ENCODE measurements around the gene GLI2.

The GLI2 gene

GRCh38 chr2:120712180-120712681 is 23.4 kb upstream of the GLI2 start:
- Histone ChIP-seq H3K9me3 (ENCODE audit: control insufficient read depth, low read depth, low read length) (no peaks in the 10 kb centered on the region), H3K36me3 (ENCODE audit: control insufficient read depth, low read depth, low read length) (no peaks in the 10 kb centered on the region), H3K27me3 (ENCODE audit: control insufficient read depth, insufficient read depth, low read length) (peaks cover 31% of the 10 kb centered on the region), H3K4me3 (ENCODE audit: low read length) (no peak overlapping the region), H3K27ac (ENCODE audit: low read length) (no peak overlapping the region), H3K4me1 (ENCODE audit: control insufficient read depth, low read depth, low read length) (peaks cover 15% of the 10 kb centered on the region), H3K9ac (ENCODE audit: low read length) (no peak overlapping the region)

DNA sequence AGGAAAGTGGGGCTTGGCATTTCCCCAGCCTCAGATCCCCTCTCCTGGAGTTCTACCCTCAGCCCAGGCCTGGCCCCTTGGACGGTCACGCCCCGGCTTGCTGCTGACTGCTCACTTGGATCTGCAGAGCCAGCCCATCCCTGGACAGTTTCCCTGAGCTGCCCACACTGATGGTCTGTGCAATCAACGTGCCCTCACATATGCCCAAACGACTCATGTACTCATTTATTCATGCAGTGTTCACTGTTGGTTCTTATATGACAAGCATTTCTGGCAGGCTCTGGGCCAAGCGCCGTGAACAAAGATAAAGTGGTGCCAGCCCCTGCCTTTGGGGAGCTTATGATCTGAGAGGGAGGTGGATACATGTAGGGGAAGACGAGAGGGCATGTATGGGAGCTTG is 20.3 kb upstream of the GLI2 start:
- no peak overlapping the region for H3K27ac ChIP-seq (ENCODE audit: low read length)
- peaks cover under 1% of the 10 kb centered on the region for H3K4me1 ChIP-seq (ENCODE audit: control insufficient read depth, low read depth, low read length)
- no peak overlapping the region for H3K9ac ChIP-seq (ENCODE audit: low read length)
- H3K36me3 ChIP-seq (ENCODE audit: control insufficient read depth, low read depth, low read length) = no peaks in the 10 kb centered on the region
- no peak overlapping the region for H3K4me3 ChIP-seq (ENCODE audit: low read length)
- peaks cover 31% of the 10 kb centered on the region for H3K27me3 ChIP-seq (ENCODE audit: control insufficient read depth, insufficient read depth, low read length)
- H3K9me3 ChIP-seq (ENCODE audit: control insufficient read depth, low read depth, low read length) = no peaks in the 10 kb centered on the region

GRCh38 chr2:120715941-120716340 is 19.7 kb upstream of the GLI2 start:
- Histone ChIP-seq H3K9ac (ENCODE audit: low read length) (no peak overlapping the region), H3K27ac (ENCODE audit: low read length) (no peak overlapping the region), H3K4me3 (ENCODE audit: low read length) (no peak overlapping the region), H3K9me3 (ENCODE audit: control insufficient read depth, low read depth, low read length) (no peaks in the 10 kb centered on the region), H3K27me3 (ENCODE audit: control insufficient read depth, insufficient read depth, low read length) (peaks cover 30% of the 10 kb centered on the region), H3K4me1 (ENCODE audit: control insufficient read depth, low read depth, low read length) (no peaks in the 10 kb centered on the region), H3K36me3 (ENCODE audit: control insufficient read depth, low read depth, low read length) (no peaks in the 10 kb centered on the region)

DNA sequence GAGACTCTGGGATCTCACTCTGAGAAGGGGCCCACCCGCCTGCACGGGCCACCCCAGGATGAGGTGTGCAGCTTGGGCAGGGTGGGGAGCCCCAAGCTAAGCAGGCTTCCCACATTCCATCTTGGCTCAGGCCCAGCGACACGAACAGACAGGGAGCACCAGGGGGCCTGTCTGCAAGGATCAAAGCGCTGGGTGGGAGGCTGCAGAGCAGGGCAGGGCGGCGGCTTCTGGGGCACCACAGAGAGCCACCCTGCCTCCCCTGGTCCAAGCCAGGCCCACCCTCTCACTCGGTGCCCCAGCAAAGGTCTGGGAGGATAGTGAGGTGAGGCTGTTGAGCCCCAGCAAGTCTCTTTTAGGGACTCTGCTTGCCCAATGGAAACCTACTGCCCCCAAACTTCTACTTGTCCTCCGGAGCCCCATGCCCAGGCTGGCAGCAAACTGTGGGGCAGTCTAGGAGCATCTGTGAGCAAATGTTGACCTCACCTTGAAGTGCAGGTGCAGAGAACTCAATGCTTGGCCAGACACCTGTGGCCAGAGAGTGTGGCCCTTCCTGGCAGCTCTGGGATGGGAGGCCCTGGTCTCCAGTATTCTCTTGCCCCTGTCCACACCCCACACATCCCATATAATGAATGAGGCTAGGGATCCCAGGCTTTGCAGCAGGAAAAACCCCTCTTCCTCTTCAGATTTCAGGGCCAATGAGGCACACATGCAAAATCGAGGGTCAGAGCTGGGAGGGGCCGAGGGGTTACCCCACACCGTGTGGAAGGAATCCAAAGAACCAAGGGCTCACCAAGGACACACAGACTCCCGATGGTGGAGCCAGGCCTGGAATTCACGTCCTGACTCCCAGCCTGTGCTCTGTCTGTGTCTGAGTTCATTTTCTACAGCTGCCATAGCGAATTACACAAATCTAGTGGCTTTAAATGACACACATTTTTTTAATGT is 18.8 kb upstream of the GLI2 start:
- no peak overlapping the region for H3K4me3 ChIP-seq (ENCODE audit: low read length)

GRCh38 chr2:120719491-120719890 is 16.2 kb upstream of the GLI2 start:
- Histone ChIP-seq H3K4me3 (ENCODE audit: low read length) (no peak overlapping the region), H3K4me1 (ENCODE audit: control insufficient read depth, low read depth, low read length) (peaks cover 9% of the 10 kb centered on the region), H3K36me3 (ENCODE audit: control insufficient read depth, low read depth, low read length) (no peaks in the 10 kb centered on the region), H3K9ac (ENCODE audit: low read length) (no peak overlapping the region), H3K27me3 (ENCODE audit: control insufficient read depth, insufficient read depth, low read length) (peaks cover 16% of the 10 kb centered on the region), H3K27ac (ENCODE audit: low read length) (no peak overlapping the region), H3K9me3 (ENCODE audit: control insufficient read depth, low read depth, low read length) (no peaks in the 10 kb centered on the region)

More for the DNA sequence above, 18.8 kb upstream of the GLI2 start:
- Histone ChIP-seq H3K36me3 (ENCODE audit: control insufficient read depth, low read depth, low read length) (no peaks in the 10 kb centered on the region), H3K27me3 (ENCODE audit: control insufficient read depth, insufficient read depth, low read length) (peaks cover 23% of the 10 kb centered on the region), H3K9ac (ENCODE audit: low read length) (no peak overlapping the region), H3K9me3 (ENCODE audit: control insufficient read depth, low read depth, low read length) (no peaks in the 10 kb centered on the region), H3K27ac (ENCODE audit: low read length) (no peak overlapping the region), H3K4me1 (ENCODE audit: control insufficient read depth, low read depth, low read length) (no peaks in the 10 kb centered on the region)

GRCh38 chr2:120720231-120720630 is 15.4 kb upstream of the GLI2 start:
- H3K9ac ChIP-seq (ENCODE audit: low read length) = no peak overlapping the region
- no peaks in the 10 kb centered on the region for H3K36me3 ChIP-seq (ENCODE audit: control insufficient read depth, low read depth, low read length)
- no peak overlapping the region for H3K27ac ChIP-seq (ENCODE audit: low read length)
- H3K27me3 ChIP-seq (ENCODE audit: control insufficient read depth, insufficient read depth, low read length) = peaks cover 16% of the 10 kb centered on the region
- no peaks in the 10 kb centered on the region for H3K9me3 ChIP-seq (ENCODE audit: control insufficient read depth, low read depth, low read length)
- H3K4me1 ChIP-seq (ENCODE audit: control insufficient read depth, low read depth, low read length) = peaks cover 9% of the 10 kb centered on the region
- no peak overlapping the region for H3K4me3 ChIP-seq (ENCODE audit: low read length)

DNA sequence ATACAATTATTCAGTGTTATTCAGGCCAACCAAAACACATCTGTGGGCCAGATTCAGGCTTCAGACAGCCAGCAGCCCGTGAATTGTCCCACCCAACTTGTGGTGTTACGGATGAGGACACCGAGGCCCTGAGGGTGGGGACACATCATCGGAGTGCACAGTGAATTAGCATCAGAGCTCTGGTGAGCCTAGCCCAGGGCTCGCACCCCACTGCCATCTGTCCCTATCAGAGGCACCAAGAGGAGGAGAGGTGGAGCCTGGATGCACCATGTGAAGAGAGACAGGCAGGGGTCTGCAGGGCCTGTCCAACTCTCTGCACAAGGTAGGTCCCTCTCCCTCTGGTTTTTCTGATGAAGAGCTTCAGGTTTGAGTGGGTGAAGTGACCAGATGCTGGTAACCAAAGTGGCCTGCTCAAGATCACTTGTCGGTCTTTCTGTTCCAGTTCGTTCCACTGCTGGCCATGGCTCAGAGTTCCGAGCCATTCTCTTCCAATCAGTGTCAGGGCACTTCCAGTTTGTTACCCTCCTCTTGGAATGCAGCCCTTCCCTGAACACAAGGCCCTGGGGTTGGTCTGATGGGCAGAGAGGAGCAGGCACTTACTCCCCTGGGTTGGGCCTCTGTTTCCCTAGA is 14.8 kb upstream of the GLI2 start:
- Histone ChIP-seq H3K36me3 (ENCODE audit: control insufficient read depth, low read depth, low read length) (no peaks in the 10 kb centered on the region), H3K27ac (ENCODE audit: low read length) (no peak overlapping the region), H3K9ac (ENCODE audit: low read length) (no peak overlapping the region), H3K9me3 (ENCODE audit: control insufficient read depth, low read depth, low read length) (no peaks in the 10 kb centered on the region), H3K4me3 (ENCODE audit: low read length) (no peak overlapping the region), H3K27me3 (ENCODE audit: control insufficient read depth, insufficient read depth, low read length) (peaks cover 16% of the 10 kb centered on the region), H3K4me1 (ENCODE audit: control insufficient read depth, low read depth, low read length) (peaks cover 9% of the 10 kb centered on the region)

- H3K9me3 ChIP-seq (ENCODE audit: control insufficient read depth, low read depth, low read length) = peaks cover 6% of the 10 kb centered on the region
- H3K27ac ChIP-seq (ENCODE audit: low read length) = no peak overlapping the region
Measured at GRCh38 chr2:120722246-120722567, 13.5 kb upstream of the GLI2 start.

DNA sequence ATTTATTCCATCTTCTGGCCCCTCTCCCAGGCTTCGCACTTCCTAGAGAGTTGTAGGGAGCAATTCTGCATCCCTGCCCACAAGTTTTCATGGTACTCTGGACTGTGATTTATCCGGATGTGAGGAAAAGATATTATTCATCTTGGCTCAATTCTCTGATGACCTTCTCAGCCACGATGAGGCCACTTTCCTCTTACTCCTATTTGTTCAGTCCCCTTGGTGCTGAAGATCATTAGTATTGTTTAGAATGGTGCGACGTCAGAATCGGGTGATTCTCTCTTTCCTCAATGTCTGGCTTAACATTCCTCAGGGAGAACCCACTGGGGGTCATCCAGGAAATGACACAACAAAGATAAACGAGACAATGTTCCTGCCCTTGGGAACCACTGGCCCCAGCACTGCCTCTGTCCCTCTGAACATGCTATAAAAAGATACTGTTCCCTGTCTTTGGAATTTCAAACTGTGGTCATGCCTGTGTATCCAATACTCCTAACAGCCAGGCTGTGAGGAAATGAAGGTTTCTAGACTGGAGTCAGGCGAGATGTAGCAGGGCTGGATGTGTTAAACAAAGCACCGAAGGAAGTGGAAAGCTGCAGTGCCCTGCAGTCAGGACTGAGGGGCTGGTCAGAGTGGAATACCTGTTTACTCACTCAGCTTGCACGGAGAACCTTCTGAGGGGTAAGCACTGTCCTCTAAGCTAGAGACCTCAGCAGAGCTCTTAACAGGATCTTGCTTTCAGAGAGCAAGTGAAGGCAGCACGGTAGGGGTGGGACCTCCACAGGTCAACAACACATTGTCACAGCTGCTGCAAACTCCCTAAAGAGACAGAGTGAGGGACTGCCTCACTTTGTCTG is 12.9 kb upstream of the GLI2 start:
- Histone ChIP-seq H3K27me3 (ENCODE audit: control insufficient read depth, insufficient read depth, low read length) (peaks cover 16% of the 10 kb centered on the region), H3K9me3 (ENCODE audit: control insufficient read depth, low read depth, low read length) (peaks cover 6% of the 10 kb centered on the region), H3K4me3 (ENCODE audit: low read length) (no peak overlapping the region), H3K36me3 (ENCODE audit: control insufficient read depth, low read depth, low read length) (no peaks in the 10 kb centered on the region), H3K4me1 (ENCODE audit: control insufficient read depth, low read depth, low read length) (peaks cover 9% of the 10 kb centered on the region), H3K27ac (ENCODE audit: low read length) (no peak overlapping the region), H3K9ac (ENCODE audit: low read length) (no peak overlapping the region)

More at GRCh38 chr2:120722246-120722567, 13.5 kb upstream of the GLI2 start:
- peaks cover 9% of the 10 kb centered on the region for H3K4me1 ChIP-seq (ENCODE audit: control insufficient read depth, low read depth, low read length)
- H3K4me3 ChIP-seq (ENCODE audit: low read length) = no peak overlapping the region
- H3K9ac ChIP-seq (ENCODE audit: low read length) = no peak overlapping the region
- peaks cover 16% of the 10 kb centered on the region for H3K27me3 ChIP-seq (ENCODE audit: control insufficient read depth, insufficient read depth, low read length)
- H3K36me3 ChIP-seq (ENCODE audit: control insufficient read depth, low read depth, low read length) = no peaks in the 10 kb centered on the region

DNA sequence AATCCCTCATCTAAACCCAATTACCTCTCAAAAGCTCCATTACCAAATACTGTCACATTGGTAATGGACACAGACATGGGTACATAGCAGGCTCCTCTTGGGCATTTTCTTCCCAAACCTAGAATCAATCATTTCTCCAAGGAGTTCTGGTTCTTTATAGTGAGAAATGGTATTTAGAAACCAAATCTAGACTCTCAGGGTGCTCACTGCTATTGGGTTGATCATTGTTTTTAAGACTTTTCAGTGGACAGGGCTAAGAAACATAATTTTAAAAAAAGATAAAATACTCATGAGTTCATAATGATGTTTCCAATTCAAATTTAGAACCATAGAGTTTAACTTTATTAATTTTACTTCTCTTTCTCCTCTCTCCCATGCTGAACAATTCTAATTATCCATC is 9.4 kb upstream of the GLI2 start:
- peaks cover 16% of the 10 kb centered on the region for H3K4me1 ChIP-seq (ENCODE audit: control insufficient read depth, low read depth, low read length)
- H3K27ac ChIP-seq (ENCODE audit: low read length) = no peak overlapping the region
- no peak overlapping the region for H3K4me3 ChIP-seq (ENCODE audit: low read length)
- peaks cover 16% of the 10 kb centered on the region for H3K27me3 ChIP-seq (ENCODE audit: control insufficient read depth, insufficient read depth, low read length)
- H3K9ac ChIP-seq (ENCODE audit: low read length) = no peak overlapping the region
- no peaks in the 10 kb centered on the region for H3K36me3 ChIP-seq (ENCODE audit: control insufficient read depth, low read depth, low read length)
- peaks cover 6% of the 10 kb centered on the region for H3K9me3 ChIP-seq (ENCODE audit: control insufficient read depth, low read depth, low read length)

Data from iPS-18a (cell line).